Left cardiac atrium (tissue), 4 donors: ENCODE data around the gene PKDCC. TPM values are rescaled to one million over a fixed set of nuclear protein-coding genes. Genes with fewer than 3 reads are reported as not detected.

Experiments
- ATAC-seq, 2 donors: fragments of 200-7000 bp; cut with Tn5 transposase; one replicate each; pipeline ENCODE4 v1.9.1; 2020; ENCODE audit warnings: mild to moderate bottlenecking in 2 of 2, moderate library complexity in 2 of 2
- DNase-seq: peaks from one replicate; pipeline ENCODE4 v3.0.0-alpha.2; 2020
- intact Hi-C, 2 donors: fragments of 100-400 bp; cut with DNase I; formaldehyde crosslinking; loops; one replicate each; pipeline versions ENCODE4 v1.14.1 to v1.15.1; 2022 to 2023
- total RNA-seq, 2 donors: library from RNA; stranded (reverse); fragmentation: NEBNext Ultra II Directional; extraction: Animal tissue kit (Norgen Biotek cat#: 25700); gene quantifications; one replicate each; pipeline ENCODE4 v1.2.1, GENCODE V29; 2021
- donor health status: DM: no; HTN: yes; CAD: no.
- donor health status: DM: no; HTN: yes; CAD: no; lungs with severe emphysema.
- donor health status: DM: yes; HTN: yes; CAD: no.
- donor health status: Dilated cardiomyopathy.

The PKDCC gene
- total RNA-seq, 2 donors from 2014 or later: 138 to 209 TPM

- no peak for DNase-seq
- ATAC-seq: no peak
- intact Hi-C loops: loop anchor here (2.0 to 10.0 kb wide), 5 partner anchors 100 to 230 kb away; no protein-coding TSS in a partner anchor
Measured at GRCh38 chr2:42096869-42097591, 49.2 kb downstream of the PKDCC start.

- ATAC-seq (peak; percentile 10 to 14), DNase-seq (peak; percentile 53)
Measured at GRCh38 chr2:42098571-42099437, 51.0 kb downstream of the PKDCC start.

GRCh38 chr2:42099438-42100173 is 51.8 kb downstream of the PKDCC start:
- DNase-seq (no peak), ATAC-seq (no peak)
- intact Hi-C loops: loop anchor here (5.0 to 10.0 kb wide), 4 partner anchors 98 to 228 kb away; no protein-coding TSS in a partner anchor

More at GRCh38 chr2:42098571-42099437, 51.0 kb downstream of the PKDCC start:
- intact Hi-C loops: loop anchor here (5.0 to 10.0 kb wide), 4 partner anchors 98 to 228 kb away; no protein-coding TSS in a partner anchor

GRCh38 chr2:42100683-42101205 is 52.9 kb downstream of the PKDCC start:
- DNase-seq (no peak), ATAC-seq (no peak)
- intact Hi-C loops: no loop called here

GRCh38 chr2:42101206-42102023 is 53.6 kb downstream of the PKDCC start:
- intact Hi-C loops: no loop called here
- DNase-seq (peak; percentile 78), ATAC-seq (peak; percentile 78 to 80)

GRCh38 chr2:42102024-42102590 is 54.3 kb downstream of the PKDCC start:
- peak; percentile 56 for DNase-seq
- intact Hi-C loops: no loop called here

GRCh38 chr2:42102591-42103450 is 55.0 kb downstream of the PKDCC start:
- ATAC-seq (peak; percentile 29 to 62), DNase-seq (peak; percentile 67)
- intact Hi-C loops: no loop called here

More at GRCh38 chr2:42102024-42102590, 54.3 kb downstream of the PKDCC start:
- peak; percentile 67 to 74 for ATAC-seq

GRCh38 chr2:42103829-42104228 is 56.0 kb downstream of the PKDCC start:
- intact Hi-C loops: no loop called here
- DNase-seq (no peak), ATAC-seq (no peak)

- DNase-seq: no peak
- intact Hi-C loops: no loop called here
- ATAC-seq: no peak
Measured at GRCh38 chr2:42104621-42105020, 56.8 kb downstream of the PKDCC start.

GRCh38 chr2:42105330-42106256 is 57.8 kb downstream of the PKDCC start:
- peak in 1 of 2 donors; percentile 16 for ATAC-seq
- intact Hi-C loops: no loop called here
- peak; percentile 49 for DNase-seq

GRCh38 chr2:42106257-42106816 is 58.5 kb downstream of the PKDCC start:
- no peak for DNase-seq
- intact Hi-C loops: no loop called here

GRCh38 chr2:42107249-42108042 is 59.6 kb downstream of the PKDCC start:
- intact Hi-C loops: no loop called here
- ATAC-seq (no peak), DNase-seq (no peak)

More at GRCh38 chr2:42106257-42106816, 58.5 kb downstream of the PKDCC start:
- no peak for ATAC-seq
